Erythroblast (primary cell): Measurements from ENCODE around the gene MADD.

ENCODE experiments used
- GATA1 ChIP-seq: IDR thresholded peaks from 2 replicates; pipeline ENCODE4 v1.6.1; 2011; ENCODE audit warnings: low read depth, mild to moderate bottlenecking, control low read depth, low read length, moderate library complexity
- POLR2A ChIP-seq: IDR thresholded peaks from 2 replicates; pipeline ENCODE4 v1.6.1; 2011; ENCODE audit warnings: mild to moderate bottlenecking, low read length

GRCh38 chr11:47325271-47326041 is 55.5 kb downstream of the MADD start:
- TF ChIP-seq GATA1 (no peak), POLR2A (no peak)
